Occipital lobe (tissue), 3 donors: ENCODE measurements around the gene DEFB131B. TPM values are rescaled to one million over a fixed set of nuclear protein-coding genes. Genes with fewer than 3 reads are reported as not detected.
"Not testable (repeated sequence)": the region's sequence is repeated elsewhere in the genome, so short reads cannot be mapped to it uniquely, and the experiment has no call there.

Experiments
- DNase-seq: peaks from one replicate; lab custom pipeline; 2025; lab: John Stamatoyannopoulos, UW
- small RNA-seq: library from RNA; depleted of rRNA; stranded (forward); fragments of <200 nt; gene quantifications from one replicate; pipeline ENCODE3, GENCODE V24; 2014
- total RNA-seq: library from RNA; depleted of rRNA; stranded (reverse); fragments of >200 nt; gene quantifications from one replicate; pipeline ENCODE4 v1.2.3, GENCODE V29; 2014

Gene DEFB131B
- total RNA-seq, 1 donor from 2014 or later = not detected

GRCh38 chr11:71911321-71911985, 33.2 kb downstream of the DEFB131B start:
- DNase-seq = not testable (repeated sequence)

- DNase-seq = not testable (repeated sequence)
These were observed 33.7 kb downstream of the DEFB131B start for GRCh38 chr11:71911986-71912340.

GRCh38 chr11:71913756-71914526, 35.7 kb downstream of the DEFB131B start:
- no peak for DNase-seq

- no peak for DNase-seq
These were observed 36.5 kb downstream of the DEFB131B start for GRCh38 chr11:71914617-71915189.

GRCh38 chr11:71917646-71918140, 39.4 kb downstream of the DEFB131B start:
- no peak for DNase-seq

- peak; percentile 72 for DNase-seq
These were observed 49.8 kb downstream of the DEFB131B start, which contains the start of gene XNDC1N for GRCh38 chr11:71927820-71928736. Gene XNDC1N (minus strand): TSS chr11:71928594. CDS start chr11:71923353, 5,241 bp downstream.

- peak; percentile 97 for DNase-seq
These were observed 50.6 kb downstream of the DEFB131B start, which contains the start of gene RNF121 for GRCh38 chr11:71928737-71929443. Gene RNF121 (plus strand): TSS chr11:71929046. CDS start chr11:71929062, 16 bp downstream.

- no peak for DNase-seq
These were observed 51.2 kb downstream of the DEFB131B start for GRCh38 chr11:71929491-71929890.

GRCh38 chr11:71930556-71931244, 52.4 kb downstream of the DEFB131B start:
- no peak for DNase-seq

GRCh38 chr11:71931245-71931602, 53.0 kb downstream of the DEFB131B start:
- no peak for DNase-seq

GRCh38 chr11:71933141-71933933, 55.1 kb downstream of the DEFB131B start:
- no peak for DNase-seq

Small RNA genes lying within 50 kb of the gene (small RNA-seq; reads per million reads assigned to genes)
- gene RNA5SP342 = not detected

Other genes with a start within 250 kb of the DEFB131B start
- gene DEFB108B, start 45.3 kb upstream of the DEFB131B start, total RNA-seq = not detected
- 6.2 TPM for gene XNDC1N, start 50.1 kb downstream of the DEFB131B start, total RNA-seq
- gene RNF121, start 50.6 kb downstream of the DEFB131B start, total RNA-seq = 16.4 TPM
- 2.7 TPM for gene IL18BP, start 120.5 kb downstream of the DEFB131B start, total RNA-seq
- gene NUMA1, start 202.1 kb downstream of the DEFB131B start, total RNA-seq = 129 TPM
- gene LRRC51, start 202.4 kb downstream of the DEFB131B start, total RNA-seq = 11.4 TPM
- 41.0 TPM for gene LAMTOR1, start 224.8 kb downstream of the DEFB131B start, total RNA-seq
- gene TOMT, start 227.5 kb downstream of the DEFB131B start, total RNA-seq = not detected
- 11.7 TPM for gene ANAPC15, start 234.2 kb downstream of the DEFB131B start, total RNA-seq